GM19463 (cell line): ENCODE measurements around the gene PCLO.
"Not testable (repeated sequence)": the region's sequence is repeated elsewhere in the genome, so short reads cannot be mapped to it uniquely, and the experiment has no call there.

Experiments
- ATAC-seq: cut with Tn5 transposase; IDR thresholded peaks from one replicate; pipeline ENCODE4 v1.9.1; 2021; ENCODE audit warnings: mild to moderate bottlenecking, moderate library complexity; ENCODE audit not compliant: unreplicated experiment

Gene PCLO

GRCh38 chr7:82742163-82742562 is 420.5 kb downstream of the PCLO start:
- ATAC-seq: no peak

GRCh38 chr7:82741493-82741892 is 421.2 kb downstream of the PCLO start:
- no peak for ATAC-seq

- ATAC-seq: no peak
Observed at GRCh38 chr7:82740246-82740848, 422.3 kb downstream of the PCLO start.

GRCh38 chr7:82736633-82737032 is 426.1 kb downstream of the PCLO start:
- ATAC-seq: no peak

GRCh38 chr7:82732677-82733076 is 430.0 kb downstream of the PCLO start:
- ATAC-seq: no peak

- no peak for ATAC-seq
Observed at GRCh38 chr7:82729172-82730030, 433.3 kb downstream of the PCLO start.

- no peak for ATAC-seq
Observed at GRCh38 chr7:82726038-82726800, 436.5 kb downstream of the PCLO start.

GRCh38 chr7:82723411-82723810 is 439.3 kb downstream of the PCLO start:
- ATAC-seq: no peak

GRCh38 chr7:82722946-82723345 is 439.7 kb downstream of the PCLO start:
- ATAC-seq: no peak

GRCh38 chr7:82715344-82715743 is 447.3 kb downstream of the PCLO start:
- ATAC-seq: no peak

GRCh38 chr7:82714883-82715282 is 447.8 kb downstream of the PCLO start:
- ATAC-seq: no peak

GRCh38 chr7:82713506-82713905 is 449.2 kb downstream of the PCLO start:
- no peak for ATAC-seq

- ATAC-seq: not testable (repeated sequence)
Observed at GRCh38 chr7:82706344-82706743, 456.3 kb downstream of the PCLO start.

- ATAC-seq: no peak
Observed at GRCh38 chr7:82705517-82706260, 457.0 kb downstream of the PCLO start.

GRCh38 chr7:82704121-82704520 is 458.6 kb downstream of the PCLO start:
- ATAC-seq: no peak
